Right cardiac atrium (tissue), 5 donors: ENCODE data around the gene DEPDC1B. TPM values are rescaled to one million over a fixed set of nuclear protein-coding genes. Genes with fewer than 3 reads are reported as not detected.
A peak's percentile ranks its signal among the peaks of the same experiment; 100 is the strongest.
"Not testable (repeated sequence)": the region's sequence is repeated elsewhere in the genome, so short reads cannot be mapped to it uniquely, and the experiment has no call there.

Source experiments
- ATAC-seq, 2 donors: fragments of 200-7000 bp; cut with Tn5 transposase; one replicate each; pipeline versions ENCODE4 v1.8.0 to v1.9.1; 2020; ENCODE audit warnings: moderate library complexity in 2 of 2, mild to moderate bottlenecking in 1 of 2
- DNase-seq, 3 donors: peaks; one replicate each; pipeline ENCODE4 v3.0.0-alpha.2; 2020
- H3K27ac ChIP-seq: one replicate; pipeline ENCODE4 v1.5.1; 2013; ENCODE audit warnings: mild to moderate bottlenecking, low read length, control low read depth, moderate library complexity
- H3K27me3 ChIP-seq: one replicate; pipeline ENCODE4 v1.6.1; 2013; ENCODE audit not compliant: control insufficient read depth, insufficient read depth
- H3K4me1 ChIP-seq: one replicate; pipeline ENCODE4 v1.6.1; 2013; ENCODE audit warnings: low read length; ENCODE audit not compliant: control insufficient read depth, insufficient read depth
- H3K4me3 ChIP-seq: one replicate; pipeline ENCODE4 v1.5.1; 2013; ENCODE audit warnings: low read length, control low read depth
- H3K9me3 ChIP-seq: one replicate; pipeline ENCODE4 v1.6.1; 2013; ENCODE audit warnings: low read length; ENCODE audit not compliant: control insufficient read depth
- WGBS: extraction: QIAGEN DNeasy Blood & Tissue Kit; methylation state at CpG from one replicate; pipeline ENCODE4 v1.1.7; 2013; 5-methylcytosine and 5-hydroxymethylcytosine counted together
- intact Hi-C, 4 donors: fragments of 100-400 bp; cut with DNase I; formaldehyde crosslinking; loops; one replicate each; pipeline versions ENCODE4 v1.11.0 to v1.14.0; 2022 to 2023
- polyA plus RNA-seq: library from polyadenylated mRNA; stranded (reverse); fragments of 200-250 nt; gene quantifications from one replicate; pipeline ENCODE4 v1.2.3, GENCODE V29; 2013
- total RNA-seq, 4 donors: library from RNA; stranded (reverse); fragmentation: NEBNext Ultra II Directional; extraction: Animal tissue kit (Norgen Biotek cat#: 25700); gene quantifications; one replicate each; pipeline ENCODE4 v1.2.1, GENCODE V29; 2021
- donor health status: healthy with polysubstance abuse.
- donor health status: DM: no; HTN: yes; CAD: no.
- donor health status: DM: no; HTN: no; CAD: no.
- donor health status: DM: no; HTN: yes; CAD: no; lungs with severe emphysema.
- donor health status: DM: yes; HTN: yes; CAD: no.

The DEPDC1B gene
- total and polyA plus RNA-seq, 5 donors, result 0.05 to 0.54 (median 0.24) TPM; not detected in 2

- no peak overlapping the region for H3K27ac ChIP-seq
- H3K4me3 ChIP-seq, result no peak overlapping the region
- H3K27me3 ChIP-seq, result no peaks in the 10 kb centered on the region
- ATAC-seq (peak in 1 of 2 donors; percentile 48), DNase-seq (no peak)
- intact Hi-C loops, result no loop called here
- 68% methylated on average over 1 of the region's 1 CpG for WGBS
- no peaks in the 10 kb centered on the region for H3K9me3 ChIP-seq
- no peaks in the 10 kb centered on the region for H3K4me1 ChIP-seq
These were observed 60.4 kb downstream of the DEPDC1B start for GRCh38 chr5:60639544-60639943.

- ATAC-seq (no peak), DNase-seq (no peak)
- H3K4me1 ChIP-seq, result peaks cover 2% of the 10 kb centered on the region
- H3K9me3 ChIP-seq, result no peaks in the 10 kb centered on the region
- H3K4me3 ChIP-seq, result no peak overlapping the region
- H3K27me3 ChIP-seq, result no peaks in the 10 kb centered on the region
- no peak overlapping the region for H3K27ac ChIP-seq
- intact Hi-C loops, result no loop called here
These were observed 61.7 kb downstream of the DEPDC1B start for GRCh38 chr5:60638300-60638699.

- intact Hi-C loops, result no loop called here
- H3K9me3 ChIP-seq, result no peaks in the 10 kb centered on the region
- H3K27ac ChIP-seq, result no peak overlapping the region
- peaks cover 2% of the 10 kb centered on the region for H3K4me1 ChIP-seq
- H3K4me3 ChIP-seq, result no peak overlapping the region
- DNase-seq (no peak), ATAC-seq (no peak)
- H3K27me3 ChIP-seq, result no peaks in the 10 kb centered on the region
- WGBS, result 97% methylated on average over 4 of the region's 4 CpGs
These were observed 63.3 kb downstream of the DEPDC1B start for GRCh38 chr5:60636644-60637043.

GRCh38 chr5:60636001-60636400 is 64.0 kb downstream of the DEPDC1B start:
- H3K4me3 ChIP-seq, result no peak overlapping the region
- H3K4me1 ChIP-seq, result peaks cover 2% of the 10 kb centered on the region
- DNase-seq (no peak), ATAC-seq (no peak)
- no peaks in the 10 kb centered on the region for H3K9me3 ChIP-seq
- intact Hi-C loops, result no loop called here
- no peaks in the 10 kb centered on the region for H3K27me3 ChIP-seq
- WGBS, result 97% methylated on average over 1 of the region's 1 CpG
- H3K27ac ChIP-seq, result no peak overlapping the region

- intact Hi-C loops, result no loop called here
- Histone ChIP-seq H3K4me1 (peaks cover 2% of the 10 kb centered on the region), H3K27me3 (no peaks in the 10 kb centered on the region), H3K9me3 (no peaks in the 10 kb centered on the region), H3K27ac (no peak overlapping the region), H3K4me3 (no peak overlapping the region)
- DNase-seq, result no peak
- WGBS, result 52% methylated on average over 6 of the region's 6 CpGs
- ATAC-seq, result peak in 1 of 2 donors; percentile 43
These were observed 65.9 kb downstream of the DEPDC1B start for GRCh38 chr5:60634051-60634450.

GRCh38 chr5:60633341-60633740 is 66.6 kb downstream of the DEPDC1B start:
- H3K9me3 ChIP-seq, result no peaks in the 10 kb centered on the region
- intact Hi-C loops, result no loop called here
- H3K4me1 ChIP-seq, result peaks cover 2% of the 10 kb centered on the region
- peak in 1 of 2 donors; percentile 75 for ATAC-seq
- H3K27ac ChIP-seq, result no peak overlapping the region
- no peak overlapping the region for H3K4me3 ChIP-seq
- DNase-seq, result peak in 2 of 3 donors; percentile 26 to 70
- H3K27me3 ChIP-seq, result no peaks in the 10 kb centered on the region
- 43% methylated on average over 1 of the region's 1 CpG for WGBS

GRCh38 chr5:60632153-60632552 is 67.8 kb downstream of the DEPDC1B start:
- Histone ChIP-seq H3K9me3 (no peaks in the 10 kb centered on the region), H3K27ac (no peak overlapping the region), H3K27me3 (no peaks in the 10 kb centered on the region), H3K4me3 (no peak overlapping the region), H3K4me1 (peaks cover 2% of the 10 kb centered on the region)
- no peak for ATAC-seq
- intact Hi-C loops, result no loop called here
- 99% methylated on average over 11 of the region's 11 CpGs for WGBS
- peak in 1 of 3 donors; percentile 39 for DNase-seq

GRCh38 chr5:60630836-60631235 is 69.1 kb downstream of the DEPDC1B start:
- DNase-seq, result no peak
- no peak overlapping the region for H3K4me3 ChIP-seq
- ATAC-seq, result no peak
- intact Hi-C loops, result no loop called here
- 98% methylated on average over 2 of the region's 2 CpGs for WGBS
- H3K27me3 ChIP-seq, result no peaks in the 10 kb centered on the region
- peaks cover 2% of the 10 kb centered on the region for H3K4me1 ChIP-seq
- no peak overlapping the region for H3K27ac ChIP-seq
- H3K9me3 ChIP-seq, result no peaks in the 10 kb centered on the region

- Histone ChIP-seq H3K4me1 (peaks cover 2% of the 10 kb centered on the region), H3K9me3 (no peaks in the 10 kb centered on the region), H3K27me3 (no peaks in the 10 kb centered on the region), H3K4me3 (no peak overlapping the region), H3K27ac (no peak overlapping the region)
- DNase-seq (no peak), ATAC-seq (no peak)
- 97% methylated on average over 8 of the region's 8 CpGs for WGBS
- intact Hi-C loops, result no loop called here
These were observed 69.8 kb downstream of the DEPDC1B start for GRCh38 chr5:60630179-60630578.

- WGBS, result 99% methylated on average over 7 of the region's 7 CpGs
- DNase-seq, H3K9me3 ChIP-seq, H3K27me3 ChIP-seq, intact Hi-C loops, ATAC-seq, H3K27ac ChIP-seq, H3K4me3 ChIP-seq, H3K4me1 ChIP-seq: not testable (repeated sequence)
These were observed 75.1 kb downstream of the DEPDC1B start for GRCh38 chr5:60624875-60625274.

GRCh38 chr5:60620752-60621151 is 79.2 kb downstream of the DEPDC1B start:
- H3K27ac ChIP-seq, H3K9me3 ChIP-seq, intact Hi-C loops, ATAC-seq, H3K4me1 ChIP-seq, H3K4me3 ChIP-seq, DNase-seq, H3K27me3 ChIP-seq: not testable (repeated sequence)
- 96% methylated on average over 3 of the region's 3 CpGs for WGBS

GRCh38 chr5:60613826-60614225 is 86.1 kb downstream of the DEPDC1B start:
- no peak overlapping the region for H3K27ac ChIP-seq
- no peaks in the 10 kb centered on the region for H3K27me3 ChIP-seq
- H3K4me3 ChIP-seq, result no peak overlapping the region
- H3K4me1 ChIP-seq, result no peaks in the 10 kb centered on the region
- H3K9me3 ChIP-seq, result peaks cover 1% of the 10 kb centered on the region
- DNase-seq, result no peak
- 84% methylated on average over 1 of the region's 1 CpG for WGBS
- intact Hi-C loops, result no loop called here
- ATAC-seq, result no peak
